Glomerular endothelial cell (primary cell): ENCODE measurements around the gene RCHY1. TPM values are rescaled to one million over a fixed set of nuclear protein-coding genes. Genes with fewer than 3 reads are reported as not detected.

Experiments
- DNase-seq: peaks from one replicate; pipeline ENCODE4 v3.0.0-alpha.2; 2011; ENCODE audit warnings: low read depth, low spot score; ENCODE audit errors: extremely low read depth
- total RNA-seq: library from RNA; depleted of rRNA; stranded (reverse); fragments of >200 nt; gene quantifications from 2 replicates; pipeline ENCODE4 v1.2.3, GENCODE V29; 2015

The RCHY1 gene
- total RNA-seq, 1 donor from 2014 or later = 19.6 TPM

DNA sequence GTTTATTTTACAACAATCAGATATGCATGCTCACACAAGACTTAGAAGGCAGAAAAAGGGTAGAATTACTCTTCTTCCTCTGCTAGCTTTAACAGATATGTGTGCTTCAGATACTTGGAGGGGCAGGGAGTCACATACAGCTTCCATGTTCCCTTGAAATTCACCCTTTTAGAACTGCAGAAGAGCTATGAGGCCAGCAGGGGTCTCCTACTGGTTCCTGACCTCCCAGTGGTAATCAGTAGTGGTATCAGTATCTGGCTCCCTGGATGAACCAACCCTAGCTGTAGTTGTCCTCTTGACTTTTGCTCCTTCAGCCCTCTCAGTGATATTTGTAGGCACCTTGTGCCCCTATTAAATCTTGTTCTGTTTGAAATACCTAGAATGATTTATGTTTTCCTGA lies 81.5 kb downstream of the RCHY1 start:
- no peak for DNase-seq

DNA sequence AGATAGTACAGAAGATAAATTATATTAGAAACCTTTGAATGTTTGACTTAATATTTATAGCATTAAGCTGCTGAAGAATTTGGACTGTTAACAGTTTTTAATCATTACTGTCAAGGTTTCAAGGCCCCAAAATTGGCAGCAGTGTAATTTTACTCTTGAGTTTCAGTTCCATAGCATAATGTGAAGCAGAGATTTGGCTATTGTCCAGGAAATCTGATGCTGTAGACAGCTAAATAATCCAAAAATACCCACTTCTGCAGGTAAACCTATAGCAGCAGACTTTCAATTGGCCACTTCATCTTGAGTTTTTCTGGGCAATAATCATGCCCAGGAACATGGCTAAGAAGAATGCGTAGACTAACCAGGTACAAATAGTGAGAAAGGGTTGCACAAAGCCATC lies 85.0 kb downstream of the RCHY1 start:
- DNase-seq = no peak

Other genes starting within 250 kb of the RCHY1 start
- 5.8 and 9.7 TPM in 2 replicates for gene THAP6, start 70 bp upstream of the RCHY1 start, total RNA-seq
- 1.0 TPM in 1 of 2 replicates, not detected in the other for gene ODAPH, start 41.7 kb upstream of the RCHY1 start, total RNA-seq
- gene CDKL2, start 116.1 kb upstream of the RCHY1 start, total RNA-seq = 2.1 and 2.8 TPM in 2 replicates
- 149 and 166 TPM in 2 replicates for gene G3BP2, start 159.0 kb upstream of the RCHY1 start, total RNA-seq
- 59.9 and 72.2 TPM in 2 replicates for gene USO1, start 210.2 kb upstream of the RCHY1 start, total RNA-seq